SW480 (cell line): Measurements from ENCODE around the gene GRIFIN.

Experiments
- DNase-seq: peaks from one replicate; pipeline ENCODE4 v3.0.0-alpha.2; 2016; ENCODE audit warnings: low spot score

GRIFIN gene

DNA sequence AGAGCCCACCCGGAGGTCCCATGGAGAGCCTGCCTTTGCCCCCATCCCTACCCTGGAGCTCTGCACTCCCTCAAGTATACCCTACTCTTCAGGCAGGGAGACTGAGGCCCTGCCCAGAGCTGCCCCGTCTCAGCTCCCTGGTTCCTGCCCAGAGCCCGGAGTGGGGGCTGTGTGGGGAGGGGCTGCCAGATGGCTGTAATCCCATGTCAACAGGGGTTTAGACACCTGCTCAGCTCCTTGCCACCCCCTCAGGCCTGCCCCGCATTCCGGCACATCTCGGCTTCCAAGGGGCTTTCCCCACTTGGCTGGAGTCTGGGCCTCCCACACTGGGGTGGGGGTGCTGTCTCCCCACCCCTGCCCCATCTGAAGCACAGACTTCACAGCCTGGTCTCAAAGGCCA lies 22.5 kb upstream of the GRIFIN start:
- DNase-seq: no peak

DNA sequence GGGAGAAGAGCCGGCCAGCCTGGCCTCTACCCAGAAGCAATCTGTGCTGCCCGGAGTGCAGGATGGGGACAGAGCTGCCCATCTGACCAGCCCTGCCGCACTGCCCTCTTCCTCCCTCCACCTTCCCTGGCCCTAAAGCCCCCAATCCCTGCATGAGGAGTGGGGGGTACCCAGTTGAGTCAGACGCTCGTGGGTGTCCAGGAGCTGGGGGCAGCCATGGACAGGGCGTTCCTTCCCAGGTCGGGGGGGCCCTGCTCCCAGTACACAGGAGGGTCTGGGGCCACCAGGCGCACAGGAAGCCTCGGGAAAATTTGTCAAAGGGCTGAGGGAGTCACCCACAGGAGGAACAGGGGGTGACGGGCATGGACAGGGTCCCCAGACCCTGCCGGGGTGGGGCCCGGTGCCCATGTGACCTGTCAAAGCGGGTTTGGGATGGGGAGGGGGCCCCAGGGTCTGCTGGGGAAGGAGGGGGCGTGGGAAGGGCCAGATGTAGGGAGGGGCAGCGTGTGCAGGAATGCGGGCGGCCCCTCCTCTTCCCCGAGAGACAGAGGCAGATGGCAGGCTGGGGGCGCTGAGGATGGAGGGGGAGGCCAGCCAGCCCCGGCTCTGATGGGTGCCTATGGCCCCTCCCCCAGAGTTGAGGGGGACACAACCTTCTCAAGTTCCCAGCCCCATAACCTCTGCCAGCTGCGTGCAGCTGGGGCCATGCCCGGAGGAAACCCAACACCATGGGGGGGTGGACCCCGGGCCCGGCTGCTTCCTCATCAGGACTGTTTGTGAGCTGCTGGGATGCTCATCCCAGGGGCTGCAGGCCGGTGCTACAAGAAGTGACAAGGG lies 21.5 kb upstream of the GRIFIN start:
- DNase-seq: no peak

DNA sequence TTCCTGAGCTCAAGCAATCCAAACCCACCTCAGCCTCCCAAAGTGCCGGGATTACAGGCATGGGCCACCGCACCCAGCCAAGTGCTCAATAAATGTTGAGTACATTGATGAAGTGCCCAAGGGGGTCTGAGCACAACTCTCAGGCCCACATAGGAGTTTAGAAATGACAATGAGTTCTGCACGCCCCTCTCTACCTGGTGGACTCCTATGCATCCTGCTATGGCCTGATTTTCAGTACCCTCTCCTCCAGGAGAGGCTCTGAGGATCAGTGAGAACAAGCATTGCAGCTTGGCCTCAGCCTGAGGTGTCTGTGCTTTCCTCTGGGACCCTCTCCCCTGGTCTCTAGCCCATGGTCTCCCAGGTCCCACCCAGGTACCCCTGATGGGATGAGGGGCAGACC lies 20.9 kb upstream of the GRIFIN start:
- no peak for DNase-seq

DNA sequence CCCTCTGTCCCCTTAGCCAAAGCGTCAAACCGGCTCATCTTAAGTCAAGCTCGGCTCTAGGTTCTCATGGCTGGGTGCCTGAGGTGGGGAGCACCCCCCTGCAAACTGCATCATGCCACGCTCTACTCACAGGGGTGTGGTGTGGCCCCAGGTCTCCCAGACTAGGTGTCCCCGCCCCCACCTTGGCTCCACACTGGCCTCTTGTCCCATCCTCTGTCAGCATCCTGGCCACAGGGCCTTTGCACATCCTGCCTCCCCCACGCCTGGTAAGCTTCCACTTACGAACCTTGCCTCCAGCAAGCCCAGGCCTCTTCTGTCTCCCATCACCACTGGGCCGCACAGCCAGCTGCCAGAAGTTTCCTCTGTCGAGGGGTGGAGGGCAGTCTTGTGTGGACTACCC lies 20.2 kb upstream of the GRIFIN start:
- DNase-seq: no peak

DNA sequence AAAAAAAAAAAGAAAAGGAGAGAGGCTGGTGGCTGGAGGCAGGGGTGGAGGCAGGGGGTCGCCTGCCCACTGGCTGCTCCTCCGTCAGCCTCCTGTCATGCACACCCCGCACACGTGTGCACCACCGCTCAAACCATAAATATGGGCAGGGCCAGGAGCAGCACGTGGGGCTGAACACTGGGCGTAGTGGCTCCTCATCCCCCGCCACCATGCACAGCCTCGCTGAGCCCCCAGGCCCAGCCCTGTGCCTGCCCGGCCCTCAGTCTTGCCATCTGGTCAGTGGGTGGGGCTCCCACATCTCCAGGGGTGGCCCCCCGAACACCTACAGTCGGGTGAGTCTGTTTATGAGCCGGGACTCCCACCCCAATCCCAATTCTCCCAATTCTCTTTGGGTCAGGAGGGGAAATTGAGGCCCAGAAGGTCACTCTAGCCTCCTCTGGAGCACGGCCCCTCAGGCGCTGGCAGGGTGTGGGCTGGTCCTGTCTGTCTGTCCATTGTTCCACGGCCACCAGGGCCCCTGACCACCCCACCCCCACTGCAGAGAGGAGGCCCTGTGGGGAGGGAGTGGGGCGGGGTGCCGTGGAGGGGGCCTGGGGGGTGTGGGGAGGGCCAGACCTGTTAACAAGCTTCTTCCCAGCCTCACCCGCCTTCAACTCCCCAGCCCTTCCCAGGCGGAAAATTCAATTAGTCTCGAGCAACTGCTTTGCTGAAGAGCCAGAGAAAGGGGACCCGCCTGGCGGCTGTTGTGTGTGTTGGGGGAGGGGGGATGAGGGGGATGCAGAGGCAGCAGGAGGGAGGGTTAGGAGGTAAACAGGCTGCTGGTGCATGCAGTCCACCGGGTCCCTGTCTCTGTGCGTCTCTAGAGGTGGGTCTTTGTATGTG lies 19.5 kb upstream of the GRIFIN start:
- no peak for DNase-seq

DNA sequence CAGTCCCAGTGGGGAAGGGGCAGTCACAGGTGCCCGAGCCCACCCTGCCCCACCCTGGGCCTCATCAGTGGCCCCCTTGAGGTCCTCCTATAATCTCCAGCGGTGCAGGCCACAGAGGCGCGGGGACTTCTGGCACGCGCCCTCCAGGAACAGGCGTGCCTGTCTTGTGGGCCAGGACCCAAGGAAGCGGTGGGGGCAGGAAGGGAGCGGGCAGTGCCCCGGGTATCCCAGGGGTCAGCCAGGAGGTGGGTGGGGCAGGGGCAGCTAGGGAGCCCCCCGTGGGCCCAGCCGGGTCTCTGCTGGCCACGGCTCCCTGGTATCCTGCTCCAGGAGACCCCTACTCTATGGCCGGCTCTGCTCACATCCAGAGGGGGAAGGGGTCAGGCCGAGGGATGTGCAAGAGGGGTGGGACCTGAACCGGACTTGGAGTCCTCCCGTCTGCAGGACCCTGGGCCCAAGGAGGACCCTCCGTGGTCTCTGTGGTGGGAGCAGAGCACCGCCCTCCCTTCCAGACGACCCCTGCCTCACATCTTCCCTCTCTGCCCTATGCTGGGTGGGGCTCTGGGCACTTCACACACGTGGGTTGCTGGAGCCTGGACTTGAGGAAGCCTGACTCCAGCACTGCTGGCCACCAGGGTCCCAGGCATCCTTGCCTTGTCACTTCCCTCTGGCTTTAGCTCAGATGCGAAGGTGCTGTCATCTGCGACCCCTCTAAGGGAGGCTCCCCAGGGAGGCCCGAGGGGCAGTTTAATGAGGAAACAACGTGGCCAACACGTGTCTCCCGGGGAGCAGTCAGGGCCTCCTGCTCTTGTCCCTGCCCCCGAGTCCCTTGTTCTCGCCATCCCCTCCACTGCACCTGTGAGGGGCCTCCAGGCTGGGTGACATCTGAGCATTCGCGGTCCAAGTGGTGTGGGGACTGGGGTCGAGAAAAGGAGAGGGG lies 18.3 kb upstream of the GRIFIN start:
- DNase-seq: no peak

DNA sequence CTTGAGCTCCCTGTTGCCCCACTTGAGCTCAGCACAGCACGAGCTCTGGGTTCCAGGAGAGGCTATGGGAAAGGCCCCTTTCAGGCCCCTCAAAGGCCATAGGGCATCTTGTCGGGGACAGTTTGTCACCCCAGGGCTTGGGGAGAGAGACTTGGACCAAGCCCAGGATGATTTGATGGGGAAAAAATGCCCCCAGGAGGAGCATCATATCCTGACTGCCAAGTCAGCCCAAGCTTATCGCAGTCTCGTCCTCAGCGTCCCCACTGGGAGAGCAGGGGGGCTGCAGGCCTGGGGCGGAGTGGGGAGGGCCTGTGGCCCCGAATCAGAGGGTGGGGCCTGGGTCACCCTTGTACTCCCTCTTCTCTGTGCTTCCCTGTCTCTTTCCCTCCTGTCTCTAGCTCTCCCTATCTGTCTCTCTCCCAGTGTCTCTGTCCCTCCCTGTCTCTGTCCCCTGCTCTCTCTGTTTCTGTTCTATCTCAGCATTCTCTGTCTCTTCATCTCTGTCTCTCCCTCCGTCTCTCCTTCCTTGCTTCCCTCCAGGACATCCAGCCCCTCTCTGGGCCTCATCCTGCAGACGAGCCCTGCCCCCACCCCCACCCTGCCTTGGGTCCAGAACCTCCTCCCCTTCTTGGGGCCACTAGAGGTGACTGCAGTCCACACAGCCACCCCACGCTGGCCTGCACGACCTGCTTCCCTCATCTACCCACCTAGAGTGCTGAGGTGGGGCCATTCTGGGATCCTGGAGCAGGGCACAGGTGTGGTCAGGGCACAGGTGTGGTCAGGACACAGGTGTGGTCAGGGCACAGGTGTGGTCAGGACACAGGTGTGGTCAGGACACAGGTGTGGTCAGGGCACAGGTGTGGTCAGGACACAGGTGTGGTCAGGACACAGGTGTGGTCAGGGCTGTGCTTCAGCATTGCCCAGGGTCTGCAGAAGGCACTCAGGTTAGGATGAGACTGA lies 17.3 kb upstream of the GRIFIN start:
- DNase-seq: no peak

DNA sequence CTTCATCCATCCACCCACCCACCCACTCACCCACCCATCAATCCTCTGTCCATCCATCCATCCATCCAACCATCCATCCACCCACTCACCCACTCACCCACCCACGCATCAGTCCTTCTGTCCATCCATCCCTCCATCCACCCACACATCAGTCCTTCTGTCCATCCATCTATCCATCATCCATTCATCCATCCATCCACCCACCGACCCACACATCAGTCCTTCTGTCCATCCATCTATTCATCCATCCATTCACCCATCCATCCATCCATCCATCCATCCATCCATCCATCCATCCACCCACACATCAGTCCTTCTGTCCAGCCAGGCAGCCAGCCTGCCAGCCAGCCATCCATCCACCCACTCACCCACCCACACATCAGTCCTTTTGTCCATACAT lies 15.8 kb upstream of the GRIFIN start:
- no peak for DNase-seq

DNA sequence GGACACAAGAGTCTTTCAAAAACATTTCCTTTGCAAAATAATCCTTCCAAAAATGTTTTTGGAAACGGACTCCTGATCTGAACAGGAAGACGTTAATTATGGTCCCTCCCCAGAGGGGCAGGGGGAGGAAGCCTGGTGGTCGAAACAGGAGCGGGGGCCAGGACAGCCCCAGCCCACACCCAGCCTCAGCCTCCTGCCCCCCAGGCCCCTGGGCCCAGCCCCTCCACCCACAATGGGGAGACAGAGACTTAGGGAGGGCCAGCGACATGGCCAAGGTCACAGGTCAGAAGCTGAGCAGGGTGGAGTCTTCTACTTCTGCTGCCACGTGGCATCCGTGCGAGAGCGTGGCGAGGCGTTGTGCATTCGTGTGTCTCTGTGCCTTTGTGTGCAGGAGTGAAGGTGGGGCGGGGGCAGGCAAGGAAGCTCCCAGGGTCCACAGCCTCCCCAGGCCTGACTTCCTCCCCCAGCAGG lies 14.0 kb upstream of the GRIFIN start:
- no peak for DNase-seq

DNA sequence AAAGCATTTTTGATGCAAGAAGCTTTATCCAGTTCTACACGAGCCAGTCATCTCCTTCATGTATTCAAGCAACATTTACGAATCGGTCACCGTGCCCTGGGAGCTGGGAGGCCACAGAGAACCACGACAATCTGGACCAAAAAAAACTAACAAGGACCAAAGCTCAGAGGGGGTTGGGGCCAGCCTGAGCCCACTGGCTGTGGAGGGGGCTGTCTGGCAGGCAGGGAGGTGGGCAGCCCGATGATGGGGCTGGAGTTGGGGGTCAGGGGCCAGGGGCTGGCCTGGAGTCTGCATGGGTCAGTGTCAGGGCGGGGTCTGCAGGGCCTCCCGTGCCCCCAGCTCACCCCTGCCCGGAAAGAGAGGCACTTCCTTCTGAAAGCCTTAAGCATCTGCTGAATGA lies 12.5 kb upstream of the GRIFIN start:
- DNase-seq: no peak

DNA sequence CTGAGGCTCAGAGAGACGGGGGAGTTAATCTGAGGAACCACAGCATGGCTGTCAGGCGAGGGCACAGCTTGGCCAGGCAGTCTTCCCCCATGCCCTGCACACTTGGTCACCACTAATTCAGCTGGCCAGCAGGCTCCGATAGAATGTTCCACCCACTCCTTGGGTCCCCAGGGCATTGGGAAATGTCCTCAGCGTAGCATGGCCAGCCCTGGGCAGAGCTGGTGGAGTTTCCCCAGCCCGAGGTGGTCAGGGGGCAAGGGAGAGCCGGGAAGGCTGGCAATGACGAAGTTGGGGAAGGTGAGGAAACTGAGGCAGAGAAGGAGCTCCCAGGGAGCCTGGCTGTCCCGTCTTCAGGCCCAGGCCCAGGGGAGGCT lies 12.1 kb upstream of the GRIFIN start:
- DNase-seq: no peak

DNA sequence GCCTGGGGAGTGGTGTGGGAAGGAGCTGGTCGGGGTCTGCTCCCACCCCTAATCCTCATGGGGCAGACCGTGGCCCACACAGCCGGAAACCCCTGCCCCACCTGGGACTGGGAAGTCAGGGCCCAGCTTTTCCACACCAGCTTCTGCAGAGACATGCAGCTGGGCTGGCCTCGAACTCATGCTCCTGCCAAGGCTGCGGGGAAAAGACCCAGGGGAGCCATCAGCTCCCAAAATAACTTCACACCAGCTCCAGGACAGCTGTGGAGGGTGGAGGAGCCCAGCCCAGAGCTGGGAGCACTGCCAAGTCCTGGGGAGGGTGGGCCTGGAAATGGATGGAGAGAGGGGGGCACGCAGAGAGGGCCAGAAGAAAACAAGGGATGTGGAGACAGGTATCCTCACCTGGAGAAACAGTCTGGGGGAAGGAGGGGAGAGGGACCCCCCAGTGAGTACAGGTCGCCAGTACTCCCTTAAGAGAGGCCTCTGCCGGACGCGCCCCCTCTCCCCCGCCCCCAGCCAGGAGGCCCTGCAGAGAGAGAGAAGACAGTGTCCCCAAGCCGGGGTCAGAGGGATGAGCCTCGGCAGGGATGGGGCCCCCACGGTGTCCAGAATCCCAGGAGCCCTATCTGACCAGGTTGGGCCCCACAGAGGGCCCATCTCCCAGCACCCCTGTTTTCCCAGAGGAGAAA lies 11.5 kb upstream of the GRIFIN start:
- DNase-seq: no peak

DNA sequence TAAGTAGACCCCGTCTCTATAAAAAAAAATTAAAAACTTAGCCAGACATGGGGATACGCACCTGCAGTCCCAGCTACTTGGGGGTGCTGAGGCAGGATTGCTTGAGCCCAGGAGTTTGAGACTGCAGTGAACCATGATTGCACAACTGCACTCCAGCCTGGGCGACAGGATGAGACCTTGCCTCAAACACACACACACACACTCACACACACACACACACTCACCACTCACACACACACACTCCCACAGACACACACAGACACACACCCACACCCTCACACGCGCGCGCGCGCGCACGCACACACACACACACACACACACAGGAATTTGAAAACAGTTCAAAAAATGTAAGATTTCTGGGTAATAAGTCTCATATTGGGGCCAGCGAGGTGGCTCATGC lies 8.7 kb upstream of the GRIFIN start:
- no peak for DNase-seq

DNA sequence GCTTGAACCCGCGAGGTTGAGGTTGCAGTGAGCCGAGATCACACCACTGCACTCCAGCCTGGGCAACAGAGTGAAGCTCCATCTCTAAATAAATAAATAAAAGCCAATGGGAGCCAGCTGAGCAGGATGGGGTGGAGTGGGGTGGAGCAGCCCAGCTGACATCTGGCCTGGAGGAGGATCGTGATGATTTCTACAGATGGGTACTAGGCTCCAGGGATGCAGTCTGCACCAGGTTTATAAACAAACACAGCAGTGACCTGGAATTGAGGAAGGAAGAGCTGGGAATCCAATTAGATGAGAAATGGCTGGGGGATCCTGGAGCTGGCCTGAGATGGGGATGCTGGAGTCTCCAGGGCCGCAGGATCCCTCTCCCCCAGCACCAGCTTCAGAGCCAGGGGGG lies 7.3 kb upstream of the GRIFIN start:
- peak; percentile 41 for DNase-seq

DNA sequence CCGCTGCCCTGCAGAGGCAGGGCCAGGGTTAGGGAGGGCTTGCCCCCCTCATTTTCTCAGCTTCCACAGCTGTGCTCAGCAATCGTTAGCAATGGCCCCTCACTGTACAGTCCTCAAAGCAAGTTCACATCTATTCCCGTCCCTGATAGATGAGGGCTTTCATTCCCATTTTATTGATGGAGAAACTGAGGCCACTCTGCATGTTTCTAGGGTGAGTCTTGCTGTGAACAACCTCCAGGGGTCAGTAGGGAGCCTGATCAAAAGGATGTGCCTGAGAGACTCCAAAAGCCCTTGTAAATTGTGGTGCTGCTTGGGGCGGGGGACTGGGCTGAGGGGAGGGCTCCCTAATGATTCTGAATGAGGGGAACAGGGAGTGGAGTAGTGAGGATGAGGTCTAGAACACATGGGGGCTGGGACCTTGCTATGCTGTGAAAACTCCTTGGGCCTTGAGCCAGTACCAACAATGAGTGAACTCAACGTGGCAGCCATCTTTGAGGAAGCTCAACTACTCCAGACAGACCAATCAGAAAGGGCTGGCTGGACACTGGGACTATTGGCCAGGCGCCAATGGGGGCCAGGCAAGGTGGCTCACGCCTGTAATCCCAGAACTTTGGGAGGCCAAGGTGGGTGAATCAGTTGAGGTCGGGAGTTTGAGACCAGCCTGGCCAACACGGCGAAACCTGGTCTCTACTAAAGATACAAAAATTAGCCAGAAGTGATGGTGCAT lies 6.7 kb upstream of the GRIFIN start:
- DNase-seq: no peak

DNA sequence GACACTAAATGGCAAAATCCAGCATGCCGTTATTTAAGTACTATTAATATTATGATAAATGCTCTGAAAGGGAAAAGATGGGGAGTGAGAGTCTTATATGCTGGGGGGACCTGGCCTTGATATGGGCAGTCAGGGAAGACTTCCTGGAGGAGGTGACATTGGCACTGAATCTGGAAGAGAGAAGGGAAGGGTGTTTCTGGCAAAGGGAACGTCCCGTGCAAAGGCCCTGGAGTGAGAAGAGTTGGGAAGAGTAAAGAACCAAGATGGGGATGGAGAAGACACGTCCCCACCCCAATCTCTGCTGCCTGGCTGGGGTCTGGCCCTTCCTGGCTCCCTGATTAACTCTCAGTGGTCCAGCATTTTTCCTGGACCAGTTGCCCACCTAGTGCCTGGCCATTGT lies 5.0 kb upstream of the GRIFIN start:
- DNase-seq: no peak

DNA sequence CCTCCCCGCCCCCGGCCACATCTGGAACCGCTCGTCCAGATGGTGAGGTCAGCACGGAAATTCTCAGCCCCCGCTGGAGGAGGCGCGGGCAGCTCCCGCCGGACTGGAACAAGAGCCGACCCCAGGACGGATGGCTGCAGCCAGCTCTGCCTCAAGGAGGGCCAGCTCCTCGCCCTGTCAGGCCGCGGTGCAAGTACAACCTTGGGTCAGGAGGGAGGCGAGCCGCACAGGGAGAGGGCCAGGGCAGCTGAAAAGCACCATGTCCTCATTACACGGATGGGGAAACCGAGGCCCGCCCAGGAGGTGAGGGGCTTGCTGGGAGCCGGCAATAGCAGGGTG lies 3.8 kb upstream of the GRIFIN start:
- DNase-seq: no peak

DNA sequence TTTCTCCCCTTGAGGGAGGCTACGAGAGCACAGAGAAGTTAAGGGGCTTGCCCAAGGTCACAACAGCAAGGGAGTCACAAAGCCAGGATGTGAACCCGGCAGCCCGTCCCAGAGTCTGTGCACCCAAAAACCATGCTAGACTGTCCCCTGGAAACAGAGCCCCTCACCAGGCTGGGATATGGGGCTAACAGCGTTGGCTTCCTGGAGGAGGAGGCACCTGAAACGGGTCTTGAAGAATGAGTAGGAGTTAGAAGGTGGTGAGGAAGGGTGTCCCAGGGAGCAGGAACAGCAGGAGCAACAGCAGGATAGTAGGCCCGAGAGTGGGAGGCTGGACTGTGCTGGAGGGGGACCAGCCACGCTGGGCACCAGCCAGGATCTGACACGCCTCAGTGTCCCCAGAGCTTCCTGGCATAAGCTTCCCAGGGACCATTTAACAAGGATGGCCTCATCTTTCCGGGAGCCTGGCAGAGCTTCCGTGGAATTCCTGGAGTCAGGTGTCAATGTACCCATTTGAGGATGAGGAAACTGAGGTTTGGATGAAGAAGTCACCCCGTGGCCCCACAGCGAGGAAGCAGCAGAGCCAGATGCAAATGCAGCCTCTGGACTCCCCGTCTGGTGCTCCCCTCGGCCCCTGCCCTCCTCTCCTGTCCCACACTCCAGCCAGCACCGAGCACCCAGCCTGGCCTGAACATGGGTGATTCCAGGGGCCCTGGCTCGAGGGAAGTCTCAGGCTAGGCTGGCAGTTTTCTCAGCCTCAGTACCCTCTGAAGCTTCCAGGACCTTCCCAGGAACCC lies 3.3 kb upstream of the GRIFIN start:
- DNase-seq: no peak

DNA sequence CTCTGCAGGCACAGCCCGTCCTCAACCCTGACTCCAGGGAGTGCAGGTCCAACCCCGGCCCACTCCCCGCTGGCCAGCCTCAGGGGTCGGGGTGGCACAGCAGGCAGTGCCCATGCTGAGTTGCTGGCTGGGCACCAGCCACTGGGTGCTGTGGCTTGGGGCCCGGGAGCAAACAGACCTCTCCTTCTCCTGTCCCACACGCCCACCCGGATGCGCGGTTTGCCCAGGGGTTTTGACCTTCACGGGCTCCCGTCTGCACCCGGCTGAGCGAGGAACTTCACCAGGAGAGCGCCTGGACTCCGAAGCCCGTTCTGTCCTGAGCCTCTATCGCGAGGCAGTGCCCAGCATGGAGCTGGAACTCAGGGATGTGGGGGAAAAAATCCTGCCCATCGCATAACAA lies 2.6 kb upstream of the GRIFIN start:
- DNase-seq: no peak
